ENCODE measurements around the gene LYL1.

The LYL1 gene

DNA sequence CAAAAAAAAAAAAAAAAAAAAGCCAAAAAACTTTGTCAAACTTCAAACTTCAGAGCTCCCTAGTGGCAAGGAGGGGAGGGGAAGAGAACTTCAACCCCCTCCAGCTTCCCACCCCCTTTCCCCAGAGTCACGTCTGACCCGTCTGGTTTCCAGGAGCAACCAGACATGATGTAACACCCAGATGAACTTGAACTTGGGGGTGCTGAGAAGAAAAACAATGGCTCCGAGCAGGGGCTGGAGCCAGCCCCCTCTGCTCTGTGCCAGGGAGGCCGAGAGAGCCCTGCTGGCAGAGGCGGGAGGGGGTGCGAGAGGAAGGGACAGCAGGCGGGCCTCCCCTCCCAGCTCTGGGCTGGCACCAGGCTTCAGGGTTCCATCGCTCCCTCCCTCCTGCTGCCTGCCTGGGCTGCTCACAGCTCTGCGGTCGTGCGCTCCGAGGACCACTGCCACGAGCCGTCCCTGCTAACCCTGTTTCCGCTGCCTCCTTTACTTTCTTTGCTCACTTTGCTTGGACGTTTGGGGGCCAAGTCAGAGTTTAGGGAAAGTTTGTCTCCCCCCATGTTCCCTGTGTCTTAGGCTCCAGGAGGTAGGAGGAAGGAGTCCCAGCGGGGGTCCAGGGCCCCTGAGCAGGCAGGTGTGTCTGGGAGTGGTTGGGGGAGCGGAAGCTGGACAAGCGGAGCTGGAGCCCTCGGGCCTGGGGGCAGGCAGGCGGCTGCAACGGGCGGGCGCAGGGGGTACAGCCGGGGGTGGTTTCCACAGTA, 11.1 kb downstream of the LYL1 start:
- no peak for DNase-seq

- no peak for DNase-seq
These were observed 12.0 kb downstream of the LYL1 start for GRCh38 chr19:13090511-13091231.

DNA sequence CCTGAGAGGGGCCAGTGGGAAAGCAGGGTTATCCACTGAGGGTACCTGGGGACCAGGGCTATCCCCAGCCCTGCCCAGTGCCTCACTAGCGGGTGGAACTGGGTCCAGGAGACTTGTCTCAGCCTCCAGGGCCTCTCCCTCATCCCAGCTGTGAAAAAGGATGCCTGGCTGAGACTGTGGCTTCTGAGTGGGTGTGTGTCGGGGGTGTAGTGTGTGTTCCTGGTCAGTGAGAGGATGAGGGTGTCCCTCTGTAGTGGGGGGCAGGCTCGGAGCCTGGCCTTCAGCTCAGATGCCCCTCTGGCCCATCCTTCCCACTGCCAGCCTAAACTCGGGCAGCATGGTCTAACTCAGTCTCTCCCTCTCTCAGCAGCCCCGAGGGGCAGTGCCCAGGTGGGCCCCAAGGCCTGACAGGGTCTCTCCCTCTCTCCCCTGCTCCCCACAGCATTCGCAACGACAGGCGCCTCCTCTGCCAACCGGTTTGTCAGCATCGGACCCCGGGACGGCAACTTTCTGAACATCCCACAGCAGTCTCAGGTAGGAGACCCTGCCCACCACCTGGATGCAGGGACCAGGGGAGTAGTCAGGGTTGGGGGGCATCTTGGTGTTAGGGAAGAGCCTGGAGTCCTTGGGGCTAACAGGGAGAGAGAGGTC, 12.7 kb downstream of the LYL1 start:
- no peak for DNase-seq

- no peak for DNase-seq
These were observed 13.4 kb downstream of the LYL1 start for GRCh38 chr19:13089139-13089856.

DNA sequence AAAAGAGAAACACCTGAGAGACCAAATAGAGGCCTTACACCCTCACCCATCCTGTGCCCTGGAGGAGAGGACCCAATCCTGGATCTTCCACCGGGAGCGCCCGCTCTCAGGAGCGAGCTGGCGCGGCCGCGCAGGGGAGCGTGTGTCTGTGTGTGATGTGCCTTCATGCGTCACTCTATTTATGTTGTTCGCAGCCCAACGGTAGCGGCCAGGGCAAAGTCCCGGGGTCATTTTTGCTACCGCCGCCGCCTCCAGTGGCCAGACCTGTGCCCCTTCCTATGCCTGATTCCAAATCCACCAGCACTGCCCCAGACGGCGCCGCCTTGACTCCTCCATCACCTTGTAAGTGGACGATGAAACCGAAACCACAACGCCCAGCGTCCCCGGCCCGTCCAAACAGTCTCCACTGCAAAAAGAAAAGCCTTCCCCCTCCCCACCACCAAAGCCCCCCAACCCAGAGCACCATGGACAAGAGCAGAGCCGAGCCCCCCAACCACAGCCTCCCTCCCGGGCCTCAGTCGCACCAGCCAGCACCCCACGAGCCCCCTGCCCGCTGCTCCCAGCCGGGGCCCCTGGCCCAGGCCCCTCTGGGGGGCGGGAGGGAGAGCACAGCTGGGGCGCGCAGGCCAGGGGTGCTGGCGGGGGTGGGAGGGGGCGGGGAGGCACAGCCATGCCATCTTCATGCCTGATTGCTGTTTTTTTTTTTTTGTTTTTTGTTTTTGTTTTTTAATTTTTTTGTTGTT, 14.7 kb downstream of the LYL1 start:
- DNase-seq: no peak

GRCh38 chr19:13087295-13087694, 15.4 kb downstream of the LYL1 start:
- DNase-seq: no peak

DNA sequence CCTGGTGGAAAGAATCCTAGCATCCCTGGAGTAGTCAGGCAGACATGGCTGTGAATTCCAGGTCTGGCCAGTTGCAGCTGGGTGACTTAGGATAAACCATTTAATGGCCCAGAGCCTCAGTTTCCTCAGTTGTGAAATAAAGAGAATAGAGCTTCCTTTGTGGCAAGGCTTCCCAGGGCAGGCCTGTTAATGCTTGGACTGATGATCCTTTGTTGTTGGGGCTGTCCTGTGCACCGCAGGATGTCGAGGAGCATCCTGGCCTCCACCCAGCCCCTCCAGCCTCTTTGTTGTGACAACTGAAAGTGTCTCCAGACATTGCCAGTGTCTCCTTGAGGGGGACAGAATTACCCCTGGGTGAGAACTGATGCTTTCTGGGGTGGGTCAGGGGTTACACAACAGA, 16.3 kb downstream of the LYL1 start:
- no peak for DNase-seq

DNA sequence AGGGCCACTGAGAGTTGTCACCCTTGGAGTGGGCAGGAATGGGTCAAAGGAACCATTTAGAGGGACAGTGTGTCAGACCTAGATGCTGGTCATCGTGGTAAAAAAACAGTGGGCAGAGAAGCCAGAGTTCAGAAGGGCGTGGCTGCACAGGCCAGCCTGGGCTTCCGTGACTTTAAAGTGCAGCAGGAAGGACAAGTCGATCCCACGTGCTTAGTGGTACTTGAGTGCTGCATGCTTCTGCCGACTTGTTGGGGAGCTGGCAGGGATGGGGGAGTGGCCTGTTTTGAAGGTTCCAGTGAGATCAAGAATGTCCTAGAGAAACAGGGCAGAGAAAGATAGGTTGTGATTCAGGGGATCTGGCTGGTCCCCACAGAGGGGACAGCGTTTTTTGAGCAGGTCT, 17.0 kb downstream of the LYL1 start:
- no peak for DNase-seq

DNA sequence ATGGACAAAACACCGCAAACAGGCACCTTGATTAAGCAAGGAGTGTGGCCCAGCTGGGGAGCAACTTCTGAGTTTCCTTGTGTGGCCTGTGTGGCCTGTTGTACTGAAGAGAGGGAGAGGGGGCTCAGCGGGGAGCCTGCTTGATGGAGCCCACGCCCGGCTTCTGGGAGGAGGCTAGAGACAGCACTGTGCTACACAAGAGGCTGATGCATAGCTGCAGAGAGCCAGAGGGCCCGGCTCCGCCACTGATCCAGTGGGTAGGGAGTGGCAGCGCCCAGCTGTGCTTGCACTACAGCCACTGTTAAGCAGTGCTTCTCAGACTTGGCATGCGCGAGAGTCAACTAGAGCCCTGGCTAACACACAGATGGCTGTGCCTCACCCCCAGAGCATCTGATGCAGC, 19.0 kb downstream of the LYL1 start:
- no peak for DNase-seq

- no peak for DNase-seq
These were observed 19.7 kb downstream of the LYL1 start for GRCh38 chr19:13083008-13083404.

DNA sequence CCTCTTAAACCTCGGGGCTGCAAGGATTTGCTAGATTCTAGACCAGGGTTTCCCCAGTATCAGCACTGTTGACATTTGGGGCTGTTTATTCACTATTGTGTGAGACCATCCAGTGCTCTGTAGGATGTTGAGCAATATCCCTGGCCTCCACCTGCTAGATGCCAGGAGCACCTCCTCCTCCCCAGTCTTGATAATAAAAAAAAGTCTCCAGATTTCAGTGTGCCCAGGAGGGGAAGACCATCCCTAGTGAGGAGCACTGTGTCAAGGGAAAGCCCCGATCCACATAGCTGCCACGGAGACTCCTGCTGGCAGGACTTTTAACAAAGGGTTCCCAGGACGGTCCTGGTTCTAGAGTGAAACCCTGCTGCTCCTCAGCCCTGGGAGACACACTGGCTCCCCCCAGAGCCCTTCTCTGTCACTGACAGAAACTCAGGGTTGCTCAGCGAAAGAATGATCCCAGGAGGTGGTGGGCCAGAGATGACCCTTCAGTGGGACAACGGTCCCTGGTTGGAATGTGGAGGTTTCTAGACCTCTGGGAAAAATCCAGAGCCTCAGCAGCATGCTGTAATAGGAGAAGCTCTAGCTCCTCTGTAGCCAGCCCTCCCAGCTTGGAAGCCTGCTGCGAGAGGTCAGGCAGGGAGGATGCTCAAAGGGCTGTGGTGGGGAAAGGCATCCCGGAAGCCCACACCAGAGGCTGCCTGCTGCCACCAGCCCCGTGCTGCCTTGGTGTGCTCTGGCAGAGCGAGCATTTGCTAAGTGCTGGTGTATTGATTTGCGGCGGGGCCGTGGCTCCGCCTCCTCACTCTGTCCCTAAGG, 20.3 kb downstream of the LYL1 start:
- no peak for DNase-seq

DNA sequence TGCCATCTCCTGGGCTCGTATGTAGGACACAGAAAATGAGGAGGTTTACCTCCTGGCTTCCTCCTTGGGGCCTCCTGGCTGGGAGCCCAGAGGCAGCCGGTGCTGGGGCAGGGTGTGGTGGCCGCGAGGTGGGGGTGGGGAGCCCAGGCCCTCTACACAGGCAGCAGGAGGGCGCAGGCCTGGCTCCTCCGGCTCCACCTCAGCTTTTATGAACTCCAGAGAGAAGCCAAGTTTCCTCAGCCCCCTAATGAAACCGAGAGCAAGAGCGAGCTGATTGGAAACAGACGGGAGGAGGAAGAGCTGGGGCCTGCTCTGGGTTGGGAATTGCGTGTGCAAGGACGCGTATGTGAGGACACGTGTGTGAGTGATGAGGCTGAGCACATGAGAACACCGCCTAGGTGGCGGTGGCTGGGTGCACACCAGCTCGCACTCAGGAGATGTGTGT, 23.1 kb downstream of the LYL1 start:
- DNase-seq: no peak

DNA sequence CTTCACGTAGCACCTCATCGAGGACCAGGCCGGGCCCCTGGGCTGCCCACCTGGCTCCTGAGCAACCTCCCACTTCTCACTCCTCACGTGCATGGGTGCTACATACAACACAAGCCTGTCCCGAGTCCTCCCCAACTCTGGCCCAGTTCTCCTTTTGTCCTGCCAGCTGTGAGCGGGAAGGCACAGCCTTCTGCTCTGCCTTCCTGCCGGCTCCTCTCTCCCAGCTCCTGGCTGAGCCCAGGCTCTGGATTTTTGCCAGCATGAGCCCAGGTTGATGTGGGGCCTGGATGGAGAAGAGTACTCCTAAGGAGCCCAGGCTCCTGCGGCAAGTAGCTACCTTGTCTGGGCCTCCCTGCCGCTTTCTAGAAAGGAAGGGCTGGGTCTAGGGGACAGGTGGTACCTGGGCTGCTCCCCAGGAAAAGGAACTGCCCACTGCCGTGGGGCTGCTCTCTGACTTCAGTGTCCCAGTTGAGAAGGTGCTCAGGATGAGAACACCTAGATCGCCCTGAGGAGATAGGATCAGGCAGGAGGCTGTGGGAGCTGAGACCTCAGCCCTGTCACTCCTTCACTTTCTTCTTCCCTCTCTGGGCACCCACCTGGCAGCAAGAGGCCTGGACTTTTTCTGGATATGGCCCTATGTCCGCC, 23.6 kb downstream of the LYL1 start:
- no peak for DNase-seq

GRCh38 chr19:13078381-13078780, 24.3 kb downstream of the LYL1 start:
- DNase-seq: no peak

DNA sequence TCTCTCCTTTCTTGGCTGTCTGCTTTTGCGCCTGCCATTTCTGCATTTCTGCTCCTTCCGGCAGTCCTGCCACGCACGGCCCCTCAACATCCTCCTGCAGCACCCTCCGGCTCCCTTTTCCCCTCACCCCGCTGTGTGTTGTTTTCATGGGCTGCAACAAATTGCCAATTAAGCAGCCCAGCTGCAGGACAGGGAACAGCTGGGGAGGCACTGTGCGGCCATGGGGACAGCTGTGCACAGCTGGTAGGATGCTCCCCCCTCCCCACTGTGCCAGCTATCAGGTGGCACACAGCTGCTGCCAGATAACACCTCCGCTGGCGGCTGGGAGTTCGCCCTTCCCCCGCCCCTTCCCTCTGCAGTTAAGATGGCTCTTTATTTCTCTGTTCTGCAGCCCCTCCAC, 25.4 kb downstream of the LYL1 start:
- no peak for DNase-seq

DNA sequence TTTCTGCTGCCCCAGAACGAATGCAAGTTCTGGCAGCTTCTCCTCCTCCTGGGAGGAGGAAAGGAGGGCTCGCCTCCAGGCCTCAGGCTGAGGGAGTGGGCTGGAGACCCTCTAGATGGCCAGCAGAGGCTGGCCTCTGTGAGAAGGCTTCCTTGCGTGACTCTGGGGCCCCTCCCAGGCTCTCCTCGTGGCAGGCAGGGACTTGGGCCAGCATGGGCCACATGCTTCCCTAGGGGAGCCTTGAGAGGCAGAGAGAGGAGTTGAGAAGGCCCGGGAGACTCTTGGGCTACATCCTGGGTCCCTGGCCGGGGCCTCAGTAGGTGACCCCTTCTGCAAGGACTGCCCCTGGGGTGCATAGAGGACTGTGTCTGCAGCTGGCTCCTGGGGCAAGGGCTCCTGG, 25.9 kb downstream of the LYL1 start:
- no peak for DNase-seq

- no peak for DNase-seq
These were observed 26.3 kb downstream of the LYL1 start for GRCh38 chr19:13076320-13076719.

GRCh38 chr19:13074378-13074777, 28.3 kb downstream of the LYL1 start:
- no peak for DNase-seq

DNA sequence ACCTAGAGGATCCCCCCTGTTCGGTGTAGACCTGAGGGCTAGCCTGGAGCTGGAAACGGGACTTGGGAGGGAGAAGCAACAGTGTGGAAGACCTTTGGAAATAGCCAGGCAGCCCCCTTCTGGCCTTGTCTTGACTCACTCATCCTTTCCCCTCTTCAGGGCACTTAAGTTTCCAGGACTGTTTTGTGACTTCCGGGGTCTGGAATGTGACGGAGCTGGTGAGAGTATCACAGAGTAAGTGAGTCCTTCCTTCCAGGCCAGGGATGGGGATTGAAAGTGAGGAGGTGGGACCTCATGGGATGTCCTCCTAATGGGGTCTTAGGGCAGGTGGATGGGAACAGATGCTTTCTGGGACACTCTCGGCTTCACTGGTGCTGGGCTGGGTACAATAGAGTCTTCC, 29.4 kb downstream of the LYL1 start:
- no peak for DNase-seq

DNA sequence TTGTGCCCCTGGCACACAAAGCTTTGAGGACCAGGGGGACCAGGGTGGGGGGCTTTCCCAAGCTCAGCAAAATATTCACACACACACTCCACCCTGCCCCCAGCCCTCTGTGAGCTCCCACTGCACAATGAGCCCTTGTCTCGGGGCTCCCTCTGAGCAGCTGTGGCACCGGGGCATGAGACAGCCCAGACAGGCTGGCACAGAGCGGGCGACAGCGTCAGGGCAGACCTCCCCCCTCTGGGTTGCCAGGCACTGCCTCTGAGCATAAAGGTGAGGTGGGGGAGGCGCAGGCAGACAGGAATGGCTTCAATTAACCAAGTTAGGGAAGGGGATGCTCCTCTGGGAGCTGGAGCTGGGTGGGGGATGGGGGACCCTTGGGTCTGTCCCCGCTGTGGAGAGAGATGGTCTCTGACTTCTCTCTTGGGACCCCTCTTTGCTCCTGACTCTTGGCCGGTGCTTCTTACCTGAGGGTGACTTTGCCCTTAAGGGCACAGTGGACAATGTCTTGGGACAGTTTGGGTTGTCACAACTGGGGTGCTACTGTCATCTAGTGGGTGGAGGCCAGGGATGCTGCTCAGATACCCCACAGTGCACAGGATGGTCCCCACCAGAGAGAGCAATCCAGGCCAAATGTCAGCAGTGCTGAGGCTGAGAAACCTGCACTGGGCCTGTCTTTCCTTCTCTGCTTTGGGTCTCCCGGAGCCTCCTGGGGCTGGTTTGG, 30.3 kb downstream of the LYL1 start:
- DNase-seq: no peak

All from activated effector memory CD4-positive, alpha-beta T cell treated with anti-CD3 and anti-CD28 coated beads, Interleukin-2, amount 50 U/mL, for 16 hours (primary cell).